HepG2 (cell line): Measurements from ENCODE around the gene MYCBPAP. TPM values are rescaled to one million over a fixed set of nuclear protein-coding genes. Genes with fewer than 3 reads are reported as not detected.

Experiments used
- ARNTL ChIP-seq: sonication (generic); formaldehyde crosslinking; IDR thresholded peaks from 2 replicates; pipeline ENCODE4 v1.4.0; 2020; ENCODE audit warnings: mild to moderate bottlenecking, missing genetic modification reagents
- BCLAF1 ChIP-seq: fragments of 450-650 bp; IDR thresholded peaks from 2 replicates; pipeline ENCODE4 v1.6.1; 2017; ENCODE audit warnings: mild to moderate bottlenecking
- MED1 ChIP-seq: sonication (generic); formaldehyde crosslinking; IDR thresholded peaks from 2 replicates; pipeline ENCODE4 v1.4.0; 2020; ENCODE audit warnings: missing genetic modification reagents
- ONECUT2 ChIP-seq: sonication (generic); formaldehyde crosslinking; IDR thresholded peaks from 2 replicates; pipeline ENCODE4 v1.4.0; 2020; ENCODE audit warnings: missing genetic modification reagents
- SNRNP70 ChIP-seq: fragments of 200-400 bp; formaldehyde crosslinking; IDR thresholded peaks from 2 replicates; pipeline ENCODE4 v1.6.1; 2017; ENCODE audit warnings: mild to moderate bottlenecking, low read depth, low read length, moderate library complexity
- TAF1 ChIP-seq: sonication (generic); formaldehyde crosslinking; IDR thresholded peaks from 2 replicates; pipeline ENCODE4 v1.4.0; 2020; ENCODE audit warnings: missing genetic modification reagents
- ZBTB14 ChIP-seq: sonication (generic); formaldehyde crosslinking; IDR thresholded peaks from 2 replicates; pipeline ENCODE4 v1.4.0; 2020; ENCODE audit warnings: missing genetic modification reagents
- ZBTB40 ChIP-seq, 2 experiments: fragments of 450-650 bp in 1 of 2; sonication (generic) in 1 of 2; formaldehyde crosslinking in 1 of 2; IDR thresholded peaks; 2 replicates each; pipeline versions ENCODE4 v1.6.1 to v1.8.0; 2016 to 2022; ENCODE audit warnings: antibody characterized with exemption in 1 of 2, mild to moderate bottlenecking in 1 of 2, missing genetic modification reagents in 1 of 2
- ZBTB44 ChIP-seq: sonication (generic); formaldehyde crosslinking; IDR thresholded peaks from 2 replicates; pipeline ENCODE4 v1.4.0; 2020; ENCODE audit warnings: missing genetic modification reagents
- ZFP90 ChIP-seq: sonication (generic); formaldehyde crosslinking; IDR thresholded peaks from 2 replicates; pipeline ENCODE4 v1.8.0; 2022; ENCODE audit warnings: missing genetic modification reagents, mild to moderate bottlenecking, inconsistent platforms, borderline replicate concordance
- ZKSCAN5 ChIP-seq: sonication (generic); formaldehyde crosslinking; IDR thresholded peaks from 2 replicates; pipeline ENCODE4 v1.5.1; 2020; ENCODE audit warnings: mild to moderate bottlenecking, missing genetic modification reagents
- ZNF230 ChIP-seq: sonication (generic); formaldehyde crosslinking; IDR thresholded peaks from 2 replicates; pipeline ENCODE4 v1.4.0; 2020; ENCODE audit warnings: mild to moderate bottlenecking, missing genetic modification reagents
- ZNF746 ChIP-seq: sonication (generic); formaldehyde crosslinking; IDR thresholded peaks from 2 replicates; pipeline ENCODE4 v1.8.0; 2022; ENCODE audit warnings: mild to moderate bottlenecking, missing genetic modification reagents
- polyA plus RNA-seq, 8 experiments: library from polyadenylated mRNA; depleted of rRNA in 3 of 8; stranded (reverse) in 7 of 8; unstranded in 1 of 8; fragments of >200 nt; fragmentation: Illumina TruSeq in 4 of 8; extraction: Trizol in 4 of 8; gene quantifications; 2 replicates each; pipeline versions ENCODE4 v1.2.1 to v1.2.3, GENCODE V29; 2011 to 2016; ENCODE audit warnings: low read depth in 4 of 8, missing spikeins in 1 of 8, mixed read lengths in 1 of 8; ENCODE audit not compliant: insufficient read depth in 1 of 8
- total RNA-seq, 5 experiments: library from RNA; depleted of rRNA; stranded (reverse); fragments of >200 nt; fragmentation: Illumina TruSeq; extraction: Trizol; gene quantifications; 2 replicates each; pipeline ENCODE4 v1.2.3, GENCODE V29; 2016; ENCODE audit warnings: low read depth in 1 of 5

The MYCBPAP gene
- total and polyA plus RNA-seq, 2 of the 13 experiments (the other 11 are each of a cell fraction or from before 2014, with no cell fraction given) = 0.22 to 0.24 TPM

GRCh38 chr17:50542795-50543774 is 34.8 kb downstream of the MYCBPAP start (continued):
- TF ChIP-seq ZBTB40 (IDR thresholded peaks at IDR 0.05) = no peak
- peak; percentile 84 for TF ChIP-seq ZBTB40 (CRISPR knock-in tag; IDR thresholded peaks at IDR 0.05)
- no peak for TF ChIP-seq ZNF230
- TF ChIP-seq ONECUT2 (CRISPR knock-in tag) = peak; percentile 79; the same call in 1 of the 2 replicates
- TF ChIP-seq ZBTB44 = no peak
- peak; percentile 32 for TF ChIP-seq ZNF746 (CRISPR knock-in tag)
- TF ChIP-seq SNRNP70 = no peak
- TF ChIP-seq TAF1 = no peak
- TF ChIP-seq ZFP90 (CRISPR knock-in tag) = peak; percentile 81
- TF ChIP-seq MED1 = peak; percentile 88
- TF ChIP-seq ARNTL (CRISPR knock-in tag) = peak; percentile 89
- no peak for TF ChIP-seq BCLAF1
- TF ChIP-seq ZBTB14 = 0 out of 2 replicates have a peak, but pooled peaks have one; percentile 33
- TF ChIP-seq ZKSCAN5 (CRISPR knock-in tag) = no peak
